GM23248 (cell line): Measurements from ENCODE around the gene LRP5.

Experiments
- EZH2 ChIP-seq: fragments of 200-600 bp; sonication (generic); IDR thresholded peaks from 2 replicates; pipeline ENCODE4 v1.6.1; 2018; ENCODE audit warnings: antibody characterized with exemption, mild to moderate bottlenecking; ENCODE audit not compliant: insufficient read depth, poor library complexity, severe bottlenecking
- EZH2phosphoT487 ChIP-seq: fragments of 200-600 bp; sonication (generic); IDR thresholded peaks from 2 replicates; pipeline ENCODE4 v1.6.1; 2018; ENCODE audit warnings: antibody characterized with exemption, moderate library complexity, mild to moderate bottlenecking, low read depth; ENCODE audit not compliant: insufficient read depth

GRCh38 chr11:68448604-68449011 is 136.2 kb downstream of the LRP5 start:
- TF ChIP-seq EZH2 (no peak), EZH2phosphoT487 (no peak)
